HG03469 (cell line): ENCODE results near the gene CDH24.

Source experiments
- ATAC-seq: cut with Tn5 transposase; IDR thresholded peaks from one replicate; pipeline ENCODE4 v1.9.1; 2021; ENCODE audit warnings: mild to moderate bottlenecking, moderate library complexity, moderate number of reproducible peaks; ENCODE audit not compliant: unreplicated experiment

Gene CDH24

GRCh38 chr14:22997676-22998323, 59.5 kb downstream of the CDH24 start:
- no peak for ATAC-seq
